Heart left ventricle (tissue), 16 donors: ENCODE measurements around the gene PNMA5. TPM values are rescaled to one million over a fixed set of nuclear protein-coding genes. Genes with fewer than 3 reads are reported as not detected.

ENCODE experiments used
- ATAC-seq, 4 donors: fragments of 200-7000 bp; cut with Tn5 transposase; one replicate each; pipeline ENCODE4 v1.9.1; 2020 to 2022; ENCODE audit warnings: moderate library complexity in 4 of 4, mild to moderate bottlenecking in 3 of 4, moderate number of reproducible peaks in 1 of 4
- DNase-seq, 5 donors: peaks; one replicate each; pipeline ENCODE4 v3.0.0-alpha.2; 2020
- H3K27ac ChIP-seq, 12 donors: fragments of 200-600 bp; sonication (generic) in 4 of 12; one replicate each; pipeline versions ENCODE4 v1.5.0 to v1.8.0; 2016 to 2022; ENCODE audit warnings: mild to moderate bottlenecking in 2 of 12
- H3K27me3 ChIP-seq, 9 donors: fragments of 200-600 bp; sonication (generic) in 2 of 9; one replicate each; pipeline versions ENCODE4 v1.5.1 to v1.8.0; 2016 to 2022; ENCODE audit warnings: mild to moderate bottlenecking in 3 of 9
- H3K36me3 ChIP-seq, 9 donors: fragments of 200-600 bp; sonication (generic) in 2 of 9; one replicate each; pipeline versions ENCODE4 v1.5.0 to v1.8.0; 2018 to 2022; ENCODE audit warnings: mild to moderate bottlenecking in 2 of 9
- H3K4me1 ChIP-seq, 12 donors: fragments of 200-600 bp; sonication (generic) in 4 of 12; one replicate each; pipeline versions ENCODE4 v1.5.0 to v1.8.0; 2016 to 2022; ENCODE audit warnings: mild to moderate bottlenecking in 3 of 12
- H3K4me3 ChIP-seq, 12 donors: fragments of 200-600 bp; sonication (generic) in 4 of 12; one replicate each; pipeline versions ENCODE4 v1.5.0 to v1.8.0; 2017 to 2022; ENCODE audit warnings: mild to moderate bottlenecking in 9 of 12, moderate library complexity in 4 of 12
- H3K9me3 ChIP-seq, 12 donors: fragments of 200-600 bp; sonication (generic) in 4 of 12; one replicate each; pipeline versions ENCODE4 v1.5.0 to v1.8.0; 2016 to 2022; ENCODE audit warnings: mild to moderate bottlenecking in 1 of 12
- POLR2A ChIP-seq, 2 donors: fragments of 450-650 bp; IDR thresholded peaks; one replicate each; pipeline ENCODE4 v1.6.1; 2017; ENCODE audit warnings: antibody characterized with exemption in 2 of 2, mild to moderate bottlenecking in 2 of 2, moderate library complexity in 2 of 2
- WGBS, 4 donors: extraction: QIAGEN DNeasy Blood & Tissue Kit in 2 of 4; methylation state at CpG; one replicate each; pipeline versions ENCODE4 v1.1.5 to v1.1.7; 2013 to 2018; 5-methylcytosine and 5-hydroxymethylcytosine counted together
- intact Hi-C, 10 donors: fragments of 100-400 bp; cut with DNase I; formaldehyde crosslinking; loops; one replicate each; pipeline versions ENCODE4 v1.11.1 to v1.14.2; 2022
- polyA plus RNA-seq, 2 donors: library from polyadenylated mRNA; stranded (reverse); fragments of 200-250 nt; gene quantifications; one replicate each; pipeline ENCODE4 v1.2.3, GENCODE V29; 2013
- total RNA-seq, 9 donors: library from RNA; depleted of rRNA in 2 of 9; stranded (reverse); fragments of >200 nt in 2 of 9; fragmentation: NEBNext Ultra II Directional in 3 of 9; extraction: Animal tissue kit (Norgen Biotek cat#: 25700) in 3 of 9; gene quantifications; one replicate each; pipeline versions ENCODE4 v1.1.0 to v1.2.4, GENCODE V29; 2016 to 2023
- TF ChIP-seq, protein P1 (sequence below), 12 donors: fragments of 200-600 bp; sonication (generic) in 4 of 12; IDR thresholded peaks; one replicate each; pipeline versions ENCODE4 v1.5.0 to v1.8.0; 2018 to 2022; ENCODE audit warnings: antibody characterized with exemption in 12 of 12, mild to moderate bottlenecking in 5 of 12
- donor health status: ischemic (EF 13 %, LVEDD 7.1; RV severe dilation, severe dysfunction).
- donor health status: healthy with polysubstance abuse.
- donor health status: DM: no; HTN: yes; CAD: no.
- donor health status: DM: no; HTN: no; CAD: no.
- donor health status: ischemic (EF 25% LVEDD 6.9; RV normal size, moderate dysfunction).
- donor health status: ischemic (EF 25% LVEDD 5.7; RV mildly dilated, moderate dysfunction).
- donor health status: healthy.
- donor health status: DM: yes; HTN: yes; CAD: no.
- donor health status: ischemic (EF 35%, LVEDD 5.7; RV mildly dilated, moderate dysfunction).
- donor health status: nonischemic (EF 11% LVEDD 7.7; RV severe dilation, severe dysfunction).
- donor health status: DM: yes; HTN: yes; CAD: no.
- donor health status: PGD.
- donor health status: ischemic (EF 29% LVEDD 5.4; RV normal size, mild dysfunction).
- donor health status: nonischemic (EF 23%, LVEDD 6.1; RV moderate dilation, normal function).

Gene PNMA5
- total and polyA plus RNA-seq, 11 donors: not detected

- H3K4me3 ChIP-seq: peak overlapping the region; percentile 16 to 71 (median 60)
- intact Hi-C loops: loop anchor here in 4 of 10 donors (1.0 to 10.0 kb wide), 4 partner anchors 17 to 726 kb away; no protein-coding TSS in a partner anchor
- DNase-seq: peak; percentile 89 to 94 (median 93)
- H3K27ac ChIP-seq: peak overlapping the region; percentile 5 to 86 (median 80)
- peaks cover 0 to 7% (median 0%) of the 10 kb centered on the region in 9 donors for H3K27me3 ChIP-seq
- TF ChIP-seq, protein P1, sequence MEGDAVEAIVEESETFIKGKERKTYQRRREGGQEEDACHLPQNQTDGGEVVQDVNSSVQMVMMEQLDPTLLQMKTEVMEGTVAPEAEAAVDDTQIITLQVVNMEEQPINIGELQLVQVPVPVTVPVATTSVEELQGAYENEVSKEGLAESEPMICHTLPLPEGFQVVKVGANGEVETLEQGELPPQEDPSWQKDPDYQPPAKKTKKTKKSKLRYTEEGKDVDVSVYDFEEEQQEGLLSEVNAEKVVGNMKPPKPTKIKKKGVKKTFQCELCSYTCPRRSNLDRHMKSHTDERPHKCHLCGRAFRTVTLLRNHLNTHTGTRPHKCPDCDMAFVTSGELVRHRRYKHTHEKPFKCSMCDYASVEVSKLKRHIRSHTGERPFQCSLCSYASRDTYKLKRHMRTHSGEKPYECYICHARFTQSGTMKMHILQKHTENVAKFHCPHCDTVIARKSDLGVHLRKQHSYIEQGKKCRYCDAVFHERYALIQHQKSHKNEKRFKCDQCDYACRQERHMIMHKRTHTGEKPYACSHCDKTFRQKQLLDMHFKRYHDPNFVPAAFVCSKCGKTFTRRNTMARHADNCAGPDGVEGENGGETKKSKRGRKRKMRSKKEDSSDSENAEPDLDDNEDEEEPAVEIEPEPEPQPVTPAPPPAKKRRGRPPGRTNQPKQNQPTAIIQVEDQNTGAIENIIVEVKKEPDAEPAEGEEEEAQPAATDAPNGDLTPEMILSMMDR (IDR thresholded peaks at IDR 0.05): peak; percentile 63 to 87 (median 80)
- peak in 1 of 2 donors; percentile 51 for TF ChIP-seq POLR2A (IDR thresholded peaks at IDR 0.05)
- peaks cover 0 to 12% (median 3%) of the 10 kb centered on the region in 12 donors for H3K4me1 ChIP-seq
- peak; percentile 93 to 98 (median 94) for ATAC-seq
- no peaks in the 10 kb centered on the region for H3K9me3 ChIP-seq
- WGBS, 4 donors: 0 to 46% (median 17%) methylated on average over 44 to 70 of the region's 70 CpGs
- no peaks in the 10 kb centered on the region for H3K36me3 ChIP-seq
These were observed 52.4 kb downstream of the PNMA5 start for GRCh38 chrX:152941328-152942076.

Other genes with a start within 250 kb of the PNMA5 start
- gene MAGEA2, start 240.3 kb downstream of the PNMA5 start, total RNA-seq: not detected
- gene MAGEA2, start 240.3 kb downstream of the PNMA5 start, polyA plus RNA-seq: not detected
- not detected for gene CSAG3, start 234.9 kb downstream of the PNMA5 start, total RNA-seq
- not detected for gene CSAG3, start 234.9 kb downstream of the PNMA5 start, polyA plus RNA-seq
- not detected for gene MAGEA6, start 224.4 kb downstream of the PNMA5 start, total RNA-seq
- gene MAGEA6, start 224.4 kb downstream of the PNMA5 start, polyA plus RNA-seq: not detected
- gene CETN2, start 163.4 kb downstream of the PNMA5 start, total RNA-seq: 10 to 100 TPM; 18.8 to 32.8 (median 24.7) TPM
- gene CETN2, start 163.4 kb downstream of the PNMA5 start, polyA plus RNA-seq: 10 to 100 TPM; 27.7 to 37.0 TPM
- gene NSDHL, start 163.1 kb downstream of the PNMA5 start, total RNA-seq: 10 to 100 TPM; 11.5 to 27.0 (median 18.0) TPM
- 10 to 100 TPM; 10.8 to 44.6 TPM for gene NSDHL, start 163.1 kb downstream of the PNMA5 start, polyA plus RNA-seq
- 1 to 10 TPM in 7 of 9 donors, under 1 TPM in 2; 0.67 to 7.4 (median 1.9) TPM for gene ZNF185, start 96.0 kb downstream of the PNMA5 start, total RNA-seq
- under 1 TPM; 0.42 to 0.78 TPM for gene ZNF185, start 96.0 kb downstream of the PNMA5 start, polyA plus RNA-seq
- gene PNMA3, start 62.4 kb upstream of the PNMA5 start, total RNA-seq: 1 to 10 TPM in 5 of 9 donors, under 1 TPM in 4; 0.16 to 3.3 (median 1.3) TPM
- 1 to 10 TPM in 1 of 2 donors, under 1 TPM in 1; 0.08 to 3.2 TPM for gene PNMA3, start 62.4 kb upstream of the PNMA5 start, polyA plus RNA-seq
- 1 to 10 TPM in 8 of 9 donors, under 1 TPM in 1; 0.74 to 3.1 (median 1.7) TPM for gene PNMA6A, start 78.3 kb upstream of the PNMA5 start, total RNA-seq
- 1 to 10 TPM in 1 of 2 donors, under 1 TPM in 1; 0.71 to 3.4 TPM for gene PNMA6A, start 78.3 kb upstream of the PNMA5 start, polyA plus RNA-seq
- gene MAGEA1, start 185.2 kb upstream of the PNMA5 start, total RNA-seq: not detected
- not detected for gene MAGEA1, start 185.2 kb upstream of the PNMA5 start, polyA plus RNA-seq